K562 (cell line): ENCODE data around the gene CLCN1. TPM values are rescaled to one million over a fixed set of nuclear protein-coding genes. Genes with fewer than 3 reads are reported as not detected.

Source experiments
- HMBOX1 ChIP-seq: sonication (generic); IDR thresholded peaks from 2 replicates; pipeline ENCODE4 v1.6.1; 2016
- HMGXB4 ChIP-seq: sonication (generic); formaldehyde crosslinking; IDR thresholded peaks from 2 replicates; pipeline ENCODE4 v1.8.1; 2023; ENCODE audit warnings: mild to moderate bottlenecking, missing genetic modification reagents
- L3MBTL2 ChIP-seq: fragments of 450-650 bp; IDR thresholded peaks from 2 replicates; pipeline ENCODE4 v1.6.1; 2016; ENCODE audit warnings: mild to moderate bottlenecking, moderate library complexity
- RAD21 ChIP-seq, 2 experiments: fragments of 250-450 bp in 1 of 2; fragments of 450-650 bp in 1 of 2; sonication (Bioruptor Pico) in 1 of 2; formaldehyde crosslinking in 1 of 2; IDR thresholded peaks in 1 of 2; conservative IDR thresholded peaks in 1 of 2; 2 replicates each; pipeline versions ENCODE4 v1.4.0 to v1.8.0; 2020 to 2022; ENCODE audit warnings: mild to moderate bottlenecking in 2 of 2, moderate library complexity in 1 of 2
- RBM15 ChIP-seq: fragments of 200-400 bp; formaldehyde crosslinking; IDR thresholded peaks from 2 replicates; pipeline ENCODE4 v1.6.1; 2018; ENCODE audit warnings: mild to moderate bottlenecking, low read length, moderate library complexity; ENCODE audit not compliant: insufficient read depth
- RERE ChIP-seq: sonication (generic); formaldehyde crosslinking; IDR thresholded peaks from 2 replicates; pipeline ENCODE4 v1.8.0; 2023; ENCODE audit warnings: missing genetic modification reagents, mild to moderate bottlenecking, borderline replicate concordance
- TCF7L2 ChIP-seq: fragments of 150-350 bp; IDR thresholded peaks from 2 replicates; pipeline ENCODE4 v1.6.1; 2016; ENCODE audit warnings: low read depth, mild to moderate bottlenecking, low read length, moderate library complexity
- TRIM24 ChIP-seq, 2 experiments: fragments of 450-650 bp; IDR thresholded peaks; 2 replicates each; pipeline ENCODE4 v1.6.1; 2016
- VEZF1 ChIP-seq: fragments of 200-800 bp; sonication (Bioruptor generic); IDR thresholded peaks from 2 replicates; pipeline ENCODE4 v1.6.1; 2017; ENCODE audit warnings: missing genetic modification characterization, missing compliant biosample characterization
- ZNF347 ChIP-seq: fragments of 450-650 bp; formaldehyde crosslinking; IDR thresholded peaks from 2 replicates; pipeline ENCODE4 v1.4.0; 2020; ENCODE audit warnings: low read depth, mild to moderate bottlenecking, moderate library complexity
- ZNF507 ChIP-seq: conservative IDR thresholded peaks from 2 replicates; pipeline ENCODE4 v1.6.1; 2017; ENCODE audit warnings: missing genetic modification characterization, missing compliant biosample characterization
- ZNF644 ChIP-seq: fragments of 200-800 bp; sonication (Bioruptor generic); IDR thresholded peaks from 2 replicates; pipeline ENCODE4 v1.6.1; 2016; ENCODE audit warnings: low read depth, missing genetic modification characterization, missing compliant biosample characterization
- ZNF764 ChIP-seq: fragments of 250-450 bp; sonication (Bioruptor Pico); IDR thresholded peaks from 2 replicates; pipeline ENCODE4 v1.4.0; 2020; ENCODE audit warnings: low read depth, mild to moderate bottlenecking, moderate library complexity
- polyA plus RNA-seq, 8 experiments: library from polyadenylated mRNA; depleted of rRNA in 4 of 8; stranded (reverse) in 5 of 8; unstranded in 3 of 8; fragments of >200 nt; fragmentation: Nextera tagmentation in 2 of 8; fragmentation: Illumina TruSeq in 1 of 8; extraction: Ambion mirVana in 2 of 8; extraction: Trizol in 1 of 8; gene quantifications; 2 replicates each; pipeline versions ENCODE4 v1.2.1 to v1.2.3, GENCODE V29; 2011 to 2014; ENCODE audit warnings: inconsistent platforms in 1 of 8, missing spikeins in 1 of 8
- total RNA-seq, 7 experiments: library from RNA; depleted of rRNA in 6 of 7; stranded (reverse); fragments of >200 nt in 6 of 7; fragmentation: Illumina TruSeq in 2 of 7; extraction: Trizol in 2 of 7; gene quantifications; 2 replicates each; pipeline versions ENCODE4 v1.2.1 to v1.2.3, GENCODE V29; 2011 to 2021; ENCODE audit warnings: low replicate concordance in 1 of 7

CLCN1 gene
- total and polyA plus RNA-seq, 9 of the 15 experiments (the other 6 are each of a cell fraction or from before 2014, with no cell fraction given), result 0.01 to 0.11 (median 0.04) TPM; not detected in 4

GRCh38 chr7:143369678-143370651, 54.1 kb downstream of the CLCN1 start (continued):
- TF ChIP-seq ZNF347 (CRISPR knock-in tag), result no peak
- no peak for TF ChIP-seq TCF7L2
- TF ChIP-seq ZNF644 (tag), result peak; percentile 99
- TF ChIP-seq L3MBTL2, result peak; percentile 82
- no peak for TF ChIP-seq ZNF764
- peak in 1 of 2 experiments; percentile 42; a peak in 2 of 4 replicates for TF ChIP-seq RAD21 (CRISPR knock-in tag; conservative IDR thresholded peaks at IDR 0.05 in 1 of 2, IDR thresholded peaks at IDR 0.05 in 1 of 2)
- peak; percentile 70 for TF ChIP-seq HMBOX1
- TF ChIP-seq ZNF507 (tag), result peak; percentile 52
- TF ChIP-seq RBM15, result no peak
- TF ChIP-seq TRIM24 (IDR thresholded peaks at IDR 0.05), result no peak
- TF ChIP-seq VEZF1 (CRISPR knock-in tag), result peak; percentile 65; the same call in 1 of the 2 replicates
- TF ChIP-seq RERE (CRISPR knock-in tag), result no peak
- TF ChIP-seq HMGXB4 (CRISPR knock-in tag), result no peak
